ENCODE measurements around the gene CHRNB1. TPM values are rescaled to one million over a fixed set of nuclear protein-coding genes. Genes with fewer than 3 reads are reported as not detected.
"Not testable (repeated sequence)": the region's sequence is repeated elsewhere in the genome, so short reads cannot be mapped to it uniquely, and the experiment has no call there.

CHRNB1 gene
- total RNA-seq, 4 donors from 2014 or later, result 6.5 to 16.0 (median 13.5) TPM

GRCh38 chr17:7468804-7469389, 24.0 kb downstream of the CHRNB1 start:
- TF ChIP-seq POLR2A (IDR thresholded peaks at IDR 0.05), result no peak
- TF ChIP-seq EP300 (IDR thresholded peaks at IDR 0.05), result no peak
- no peak for TF ChIP-seq CTCF (IDR thresholded peaks at IDR 0.05)
- Histone ChIP-seq H3K9me3 (no peaks in the 10 kb centered on the region), H3K27ac (peak overlapping the region in 1 of 4 donors; percentile 33), H3K27me3 (no peaks in the 10 kb centered on the region), H3K4me1 (peaks cover 0 to 70% (median 21%) of the 10 kb centered on the region in 4 donors), H3K4me3 (no peak overlapping the region), H3K36me3 (peaks cover 0 to 28% (median 0%) of the 10 kb centered on the region in 3 donors)
- 74 to 82% methylated on average over 12 of the region's 12 CpGs for WGBS, 2 donors
- DNase-seq (ENCODE audit: low spot score in 2 of 2), result no peak

- H3K36me3 ChIP-seq, result peaks cover 0 to 20% (median 0%) of the 10 kb centered on the region in 3 donors
- not testable (repeated sequence) for DNase-seq (ENCODE audit: low spot score in 2 of 2); H3K27me3 ChIP-seq; H3K27ac ChIP-seq; H3K9me3 ChIP-seq; H3K4me3 ChIP-seq
- WGBS, 2 donors, result 92 to 93% methylated on average over 12 of the region's 12 CpGs
- H3K4me1 ChIP-seq, result peaks cover 0 to 76% (median 21%) of the 10 kb centered on the region in 4 donors
Observed at GRCh38 chr17:7469843-7470242, 25.0 kb downstream of the CHRNB1 start.

GRCh38 chr17:7470457-7470973, 25.7 kb downstream of the CHRNB1 start:
- peaks cover 0 to 82% (median 25%) of the 10 kb centered on the region in 4 donors for H3K4me1 ChIP-seq
- WGBS, 2 donors, result 78 to 81% methylated on average over 8 of the region's 8 CpGs

GRCh38 chr17:7471729-7472128, 26.9 kb downstream of the CHRNB1 start:
- Histone ChIP-seq H3K9me3 (no peaks in the 10 kb centered on the region), H3K4me1 (peaks cover 0 to 82% (median 27%) of the 10 kb centered on the region in 4 donors), H3K36me3 (peaks cover 0 to 2% (median 0%) of the 10 kb centered on the region in 3 donors), H3K27ac (no peak overlapping the region), H3K4me3 (no peak overlapping the region), H3K27me3 (no peaks in the 10 kb centered on the region)
- WGBS, 2 donors, result 79 to 83% methylated on average over 2 of the region's 2 CpGs
- no peak for DNase-seq (ENCODE audit: low spot score in 2 of 2)
- TF ChIP-seq POLR2A (IDR thresholded peaks at IDR 0.05) (no peak), CTCF (IDR thresholded peaks at IDR 0.05) (no peak), EP300 (IDR thresholded peaks at IDR 0.05) (no peak)

More at GRCh38 chr17:7470457-7470973, 25.7 kb downstream of the CHRNB1 start:
- not testable (repeated sequence) for H3K27me3 ChIP-seq; H3K27ac ChIP-seq; H3K4me3 ChIP-seq; DNase-seq (ENCODE audit: low spot score in 2 of 2); H3K9me3 ChIP-seq
- peaks cover 0 to 14% (median 0%) of the 10 kb centered on the region in 3 donors for H3K36me3 ChIP-seq

GRCh38 chr17:7474767-7475166, 29.9 kb downstream of the CHRNB1 start:
- not testable (repeated sequence) for DNase-seq (ENCODE audit: low spot score in 2 of 2); H3K4me3 ChIP-seq; H3K36me3 ChIP-seq; H3K9me3 ChIP-seq; H3K27me3 ChIP-seq
- WGBS, 2 donors, result 80 to 95% methylated on average over 8 of the region's 8 CpGs
- peak overlapping the region in 2 of 4 donors; percentile 96 to 100 for H3K27ac ChIP-seq
- H3K4me1 ChIP-seq, result peaks cover 0 to 65% (median 26%) of the 10 kb centered on the region in 4 donors

- DNase-seq (ENCODE audit: low spot score in 2 of 2), result peak in 1 of 2 donors; percentile 74
- H3K27me3 ChIP-seq, result no peaks in the 10 kb centered on the region
- WGBS, 2 donors, result 63 to 66% methylated on average over 15 of the region's 15 CpGs
- no peak overlapping the region for H3K4me3 ChIP-seq
- peak overlapping the region; percentile 34 to 100 (median 66) for H3K27ac ChIP-seq
- H3K36me3 ChIP-seq, result no peaks in the 10 kb centered on the region
- H3K9me3 ChIP-seq, result no peaks in the 10 kb centered on the region
- no peak for TF ChIP-seq CTCF (IDR thresholded peaks at IDR 0.05)
- peak; percentile 8 to 84 for TF ChIP-seq EP300 (IDR thresholded peaks at IDR 0.05)
- TF ChIP-seq POLR2A (IDR thresholded peaks at IDR 0.05), result peak in 1 of 2 donors; percentile 36
- peaks cover 0 to 65% (median 34%) of the 10 kb centered on the region in 4 donors for H3K4me1 ChIP-seq
Observed at GRCh38 chr17:7475764-7476422, 31.0 kb downstream of the CHRNB1 start.

Data from tibial nerve (tissue), 4 donors.